GM21423 (cell line): ENCODE measurements around the gene SNAP23.
"Not testable (repeated sequence)": the region's sequence is repeated elsewhere in the genome, so short reads cannot be mapped to it uniquely, and the experiment has no call there.

Experiments used
- ATAC-seq: cut with Tn5 transposase; IDR thresholded peaks from one replicate; pipeline ENCODE4 v1.9.1; 2021; ENCODE audit warnings: mild to moderate bottlenecking, moderate library complexity; ENCODE audit not compliant: unreplicated experiment

The SNAP23 gene

DNA sequence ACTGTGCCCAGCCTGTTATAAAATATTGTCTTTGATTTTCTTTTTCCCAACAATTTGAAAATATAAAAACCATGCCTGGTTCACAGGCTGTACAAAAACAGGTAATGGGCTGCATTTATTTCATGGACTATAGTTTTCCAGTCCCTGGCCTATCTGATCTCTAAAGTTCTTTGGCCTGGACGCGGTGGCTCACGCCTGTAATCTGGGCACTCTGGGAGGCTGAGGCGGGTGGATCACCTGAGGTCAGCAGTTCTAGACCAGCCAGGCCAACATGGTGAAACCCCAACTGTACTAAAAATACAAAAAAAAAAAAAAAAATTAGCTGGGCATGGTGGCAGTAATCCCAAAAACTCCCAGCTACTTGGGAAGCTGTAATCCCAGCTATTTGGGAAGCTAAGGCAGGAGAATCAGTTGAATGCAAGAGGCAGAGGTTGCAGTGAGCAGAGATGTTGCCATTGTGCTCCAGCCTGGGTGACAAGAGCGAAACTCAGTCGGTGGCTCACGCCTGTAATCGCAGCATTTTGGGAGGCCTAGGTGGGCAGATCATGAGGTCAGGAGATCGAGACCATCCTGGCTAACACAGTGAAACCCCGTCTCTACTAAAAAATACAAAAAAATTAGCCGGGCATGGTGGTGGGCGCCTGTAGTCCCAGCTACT lies 61.2 kb downstream of the SNAP23 start:
- not testable (repeated sequence) for ATAC-seq

DNA sequence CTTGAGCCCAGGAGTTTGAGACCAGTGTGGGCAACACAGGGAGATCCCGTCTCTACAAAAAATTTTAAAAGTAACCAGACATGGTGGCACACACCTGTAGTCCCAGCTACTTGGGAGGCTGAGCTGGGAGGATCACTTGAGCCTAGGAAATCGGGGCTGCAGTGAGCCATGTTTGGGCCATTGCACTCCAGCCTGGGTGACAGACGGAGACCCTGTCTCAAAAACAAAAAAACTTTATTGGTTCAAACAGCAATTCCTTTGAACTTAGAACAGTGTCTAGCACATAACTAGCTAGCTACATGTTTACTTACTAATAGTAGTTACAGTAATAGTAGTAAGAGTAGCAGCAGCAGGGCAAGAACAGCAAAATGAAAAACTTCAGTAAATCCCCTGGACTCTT lies 63.3 kb downstream of the SNAP23 start:
- ATAC-seq = no peak

DNA sequence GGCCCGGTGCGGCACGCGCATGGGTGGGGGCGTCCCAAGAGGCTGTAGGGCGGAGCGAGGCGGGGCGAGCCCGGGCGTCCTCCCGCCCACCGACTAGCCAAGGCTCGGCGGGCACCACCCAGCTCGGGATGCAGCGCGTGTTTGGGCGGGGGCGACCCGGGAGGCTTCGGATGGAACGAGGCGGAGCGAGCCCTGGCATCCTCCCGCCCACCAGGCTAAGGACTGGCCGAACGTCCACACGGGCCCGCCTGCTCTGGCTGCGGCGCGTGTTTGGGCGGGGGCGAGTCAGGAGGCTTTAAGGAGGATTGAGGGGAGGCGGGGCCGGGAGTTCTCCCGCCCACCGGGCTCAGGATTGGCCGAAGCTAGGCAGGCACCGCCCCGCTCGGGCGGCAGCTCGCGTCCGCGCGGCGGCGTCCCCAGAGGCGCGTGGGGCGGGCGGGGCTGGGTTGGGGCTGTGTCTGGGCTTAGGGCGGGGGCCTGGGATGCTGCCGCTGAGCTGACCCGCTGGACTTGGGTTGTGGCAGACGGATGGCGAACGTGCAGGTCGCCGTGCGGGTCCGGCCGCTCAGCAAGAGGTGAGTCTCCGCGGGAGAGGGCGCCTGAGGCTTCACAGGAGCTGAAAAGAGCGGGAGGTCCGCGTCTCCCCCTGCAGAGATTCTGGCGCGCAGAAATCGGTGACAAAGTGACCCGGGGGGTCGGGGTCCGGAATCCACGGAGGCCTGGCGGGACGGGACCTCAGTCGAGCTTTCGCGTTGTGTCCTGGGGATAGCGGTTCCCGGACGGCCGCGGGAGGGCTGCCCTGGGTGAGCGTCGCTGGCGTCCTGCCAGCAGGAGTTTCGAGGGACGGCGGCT lies 80.0 kb downstream of the SNAP23 start, which contains the start of gene STARD9:
Gene STARD9 (plus strand): TSS at position 419 of the 852 bp plus-strand sequence. CDS start 110 bp downstream, at position 529.
- peak; percentile 93 for ATAC-seq

GRCh38 chr15:42576040-42576594 lies 80.7 kb downstream of the SNAP23 start:
- no peak for ATAC-seq

DNA sequence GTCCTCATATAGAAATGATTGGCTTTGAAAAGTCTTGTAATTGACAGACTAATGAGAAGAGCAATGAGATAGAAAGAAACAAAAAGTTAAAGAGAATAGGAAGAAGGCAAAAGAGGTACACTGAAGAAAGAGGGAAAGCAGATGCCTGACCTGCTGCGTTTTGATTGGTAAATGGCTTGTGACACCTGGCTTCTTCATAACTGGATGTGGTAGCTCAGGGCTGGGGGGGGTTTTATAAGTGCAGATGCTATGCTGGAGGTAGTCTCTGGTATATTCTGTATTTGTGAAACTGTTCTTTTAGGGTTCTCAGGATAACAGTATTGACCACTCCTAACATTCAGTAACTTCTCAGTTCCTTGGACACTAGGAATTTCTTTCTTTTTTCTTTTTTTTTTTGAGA lies 81.3 kb downstream of the SNAP23 start:
- no peak for ATAC-seq

DNA sequence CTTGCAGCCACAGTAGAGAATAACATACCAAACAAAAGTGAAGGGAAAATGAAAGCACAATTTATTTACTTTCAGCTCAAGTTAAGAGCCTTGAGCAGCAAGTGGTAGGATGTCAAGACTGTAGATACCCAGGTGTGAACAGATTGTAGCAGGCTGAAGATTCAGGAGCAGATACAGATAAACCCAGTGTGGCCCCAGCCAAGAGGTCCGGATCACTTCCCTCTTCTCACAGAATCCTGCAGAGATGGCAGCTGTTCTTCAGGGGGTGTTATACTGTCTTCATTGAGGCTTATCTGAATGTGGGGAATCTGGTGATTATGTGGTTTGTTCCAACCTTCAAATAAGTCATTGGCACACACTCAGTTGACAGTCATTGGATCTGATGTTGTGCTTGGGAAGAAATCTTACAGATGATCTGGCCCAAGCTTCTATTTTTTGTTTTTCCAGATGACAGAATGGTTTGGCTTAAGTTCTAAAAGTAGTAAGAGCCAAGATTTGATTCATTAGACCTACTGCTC lies 82.1 kb downstream of the SNAP23 start:
- ATAC-seq = no peak

GRCh38 chr15:42578984-42579537 lies 83.6 kb downstream of the SNAP23 start:
- ATAC-seq = no peak

GRCh38 chr15:42581272-42581730 lies 85.9 kb downstream of the SNAP23 start:
- ATAC-seq = peak; percentile 69
